IMR-90 (cell line): ENCODE measurements around the gene SEC11C. TPM values are rescaled to one million over a fixed set of nuclear protein-coding genes. Genes with fewer than 3 reads are reported as not detected.

Source experiments
- ATAC-seq: fragments of 200-7000 bp; cut with Tn5 transposase; 2 replicates; pipeline ENCODE4 v1.9.1; 2020; ENCODE audit warnings: low read depth, mild to moderate bottlenecking, moderate library complexity
- BruUV-seq: library from RNA; stranded (reverse); fragments of 400-500 nt; replicated peaks from 2 replicates; lab custom pipeline; 2021; lab: Mats Ljungman, UMichigan
- CTCF ChIA-PET: fragments of 300-600 bp; formaldehyde crosslinking; extraction: SDS; loops from one replicate; lab custom pipeline; 2021; ENCODE audit warnings: antibody characterized with exemption; lab: Yijun Ruan, JAX
- POLR2A ChIA-PET: fragments of 300-600 bp; sonication (Branson Sonifier 250); formaldehyde crosslinking; loops from one replicate; lab custom pipeline; 2022; ENCODE audit warnings: antibody characterized with exemption; ENCODE audit not compliant: unreplicated experiment; lab: Charles Lee
- DNase-seq: peaks from one replicate; pipeline ENCODE4 v3.0.0; 2013
- H2AFZ ChIP-seq: replicated peaks from 2 replicates; pipeline ENCODE3; 2013; ENCODE audit warnings: low read length, mild to moderate bottlenecking; ENCODE audit not compliant: poor library complexity
- H2AK5ac ChIP-seq: 2 replicates; pipeline ENCODE4 v1.6.1; 2013; ENCODE audit warnings: low read depth, low read length, inconsistent platforms
- H2AK9ac ChIP-seq: replicated peaks from 2 replicates; pipeline ENCODE3; 2013; ENCODE audit warnings: mild to moderate bottlenecking, low read depth, low read length, moderate library complexity; ENCODE audit not compliant: poor library complexity
- H2BK120ac ChIP-seq: 2 replicates; pipeline ENCODE4 v1.6.1; 2013; ENCODE audit warnings: low read depth, low read length, inconsistent platforms
- H2BK15ac ChIP-seq: 3 replicates; pipeline ENCODE4 v1.6.1; 2013; ENCODE audit warnings: low read depth, low read length, inconsistent platforms
- H2BK20ac ChIP-seq: 2 replicates; pipeline ENCODE4 v1.6.1; 2013; ENCODE audit warnings: low read depth, mild to moderate bottlenecking, inconsistent platforms, low read length, moderate library complexity
- H2BK5ac ChIP-seq: 2 replicates; pipeline ENCODE4 v1.6.1; 2013; ENCODE audit warnings: mild to moderate bottlenecking, low read depth, low read length, inconsistent platforms; ENCODE audit not compliant: poor library complexity, severe bottlenecking
- H3K14ac ChIP-seq: replicated peaks from 2 replicates; pipeline ENCODE4 v1.6.1; 2013; ENCODE audit warnings: low read depth, low read length, inconsistent platforms
- H3K18ac ChIP-seq: 2 replicates; pipeline ENCODE4 v1.6.1; 2013; ENCODE audit warnings: low read depth, low read length, control low read depth
- H3K23ac ChIP-seq: 2 replicates; pipeline ENCODE4 v1.6.1; 2013; ENCODE audit warnings: low read depth, low read length, inconsistent platforms
- H3K27ac ChIP-seq: 2 replicates; pipeline ENCODE4 v1.5.1; 2013; ENCODE audit warnings: mild to moderate bottlenecking, control low read depth, low read length; ENCODE audit not compliant: insufficient read depth
- H3K27me3 ChIP-seq: 2 replicates; pipeline ENCODE4 v1.6.1; 2013; ENCODE audit warnings: low read length; ENCODE audit not compliant: control insufficient read depth, insufficient read depth
- H3K36me3 ChIP-seq: 2 replicates; pipeline ENCODE4 v1.6.1; 2013; ENCODE audit warnings: low read length, mixed read lengths; ENCODE audit not compliant: control insufficient read depth, insufficient read depth
- H3K4ac ChIP-seq: 2 replicates; pipeline ENCODE4 v1.6.1; 2013; ENCODE audit warnings: low read depth, low read length, inconsistent platforms
- H3K4me1 ChIP-seq: 2 replicates; pipeline ENCODE4 v1.6.1; 2013; ENCODE audit warnings: low read length, mixed read lengths; ENCODE audit not compliant: control insufficient read depth, insufficient read depth
- H3K4me2 ChIP-seq: 2 replicates; pipeline ENCODE4 v1.6.1; 2013; ENCODE audit warnings: low read depth, mild to moderate bottlenecking, control low read depth, low read length, moderate library complexity
- H3K4me3 ChIP-seq: 2 replicates; pipeline ENCODE4 v1.5.1; 2013; ENCODE audit warnings: low read depth, mild to moderate bottlenecking, control low read depth, low read length, moderate library complexity; ENCODE audit not compliant: insufficient read depth
- H3K56ac ChIP-seq: 2 replicates; pipeline ENCODE4 v1.6.1; 2013; ENCODE audit warnings: low read length, inconsistent platforms; ENCODE audit not compliant: insufficient read depth; ENCODE audit errors: extremely low read depth
- H3K79me1 ChIP-seq, 2 experiments: 2 replicates each; pipeline ENCODE4 v1.6.1; 2013; ENCODE audit warnings: low read length in 2 of 2, inconsistent platforms in 1 of 2, low read depth in 1 of 2
- H3K9ac ChIP-seq: 2 replicates; pipeline ENCODE4 v1.6.1; 2013; ENCODE audit warnings: low read depth, low read length, control low read depth
- H3K9me1 ChIP-seq: 2 replicates; pipeline ENCODE4 v1.6.1; 2013; ENCODE audit warnings: low read length, inconsistent platforms; ENCODE audit not compliant: insufficient read depth
- H3K9me3 ChIP-seq: 2 replicates; pipeline ENCODE4 v1.6.1; 2013; ENCODE audit warnings: low read length; ENCODE audit not compliant: control insufficient read depth, insufficient read depth
- H4K20me1 ChIP-seq: 2 replicates; pipeline ENCODE4 v1.6.1; 2013; ENCODE audit warnings: low read length, inconsistent platforms; ENCODE audit not compliant: insufficient read depth
- H4K5ac ChIP-seq: 2 replicates; pipeline ENCODE4 v1.6.1; 2013; ENCODE audit warnings: mild to moderate bottlenecking, low read depth, low read length, control low read depth
- H4K8ac ChIP-seq, 2 experiments: 2 replicates each; pipeline ENCODE4 v1.6.1; 2013; ENCODE audit warnings: low read depth in 2 of 2, low read length in 2 of 2, control low read depth in 1 of 2, inconsistent platforms in 1 of 2
- H4K91ac ChIP-seq: 2 replicates; pipeline ENCODE4 v1.6.1; 2013; ENCODE audit warnings: low read depth, low read length, inconsistent platforms; ENCODE audit not compliant: insufficient read depth
- BHLHE40 ChIP-seq: fragments of 150-350 bp; IDR thresholded peaks from 2 replicates; pipeline ENCODE4 v1.6.1; 2016; ENCODE audit warnings: mild to moderate bottlenecking, low read depth, low read length
- CEBPB ChIP-seq: IDR thresholded peaks from 2 replicates; pipeline ENCODE4 v1.6.1; 2012; ENCODE audit warnings: low read depth, low read length, improper control_type of control experiment
- CHD1 ChIP-seq: IDR thresholded peaks from 2 replicates; pipeline ENCODE4 v1.6.1; 2012; ENCODE audit warnings: low read depth, low read length, improper control_type of control experiment
- CTCF ChIP-seq: conservative IDR thresholded peaks from 2 replicates; pipeline ENCODE4 v1.5.1; 2012; ENCODE audit warnings: mild to moderate bottlenecking, low read depth, low read length, improper control_type of control experiment
- FOS ChIP-seq: fragments of 150-350 bp; IDR thresholded peaks from 2 replicates; pipeline ENCODE4 v1.6.1; 2016; ENCODE audit warnings: low read depth, low read length
- MAFK ChIP-seq: IDR thresholded peaks from 2 replicates; pipeline ENCODE4 v1.6.1; 2012; ENCODE audit warnings: low read depth, low read length, improper control_type of control experiment
- MAZ ChIP-seq: IDR thresholded peaks from 2 replicates; pipeline ENCODE4 v1.6.1; 2012; ENCODE audit warnings: low read depth, mild to moderate bottlenecking, low read length, improper control_type of control experiment, moderate library complexity, borderline replicate concordance
- MXI1 ChIP-seq: IDR thresholded peaks from 2 replicates; pipeline ENCODE4 v1.6.1; 2012; ENCODE audit warnings: low read depth, mild to moderate bottlenecking, low read length, moderate library complexity, borderline replicate concordance
- NFE2L2 ChIP-seq: fragments of 150-350 bp; IDR thresholded peaks from 2 replicates; pipeline ENCODE4 v1.6.1; 2016; ENCODE audit warnings: low read depth, mild to moderate bottlenecking, low read length
- POLR2A ChIP-seq: IDR thresholded peaks from 2 replicates; pipeline ENCODE4 v1.6.1; 2012; ENCODE audit warnings: mild to moderate bottlenecking, low read depth, low read length
- RAD21 ChIP-seq: IDR thresholded peaks from 2 replicates; pipeline ENCODE4 v1.6.1; 2012; ENCODE audit warnings: low read length, improper control_type of control experiment
- RCOR1 ChIP-seq: IDR thresholded peaks from 2 replicates; pipeline ENCODE4 v1.6.1; 2012; ENCODE audit warnings: mild to moderate bottlenecking, low read length, improper control_type of control experiment; ENCODE audit not compliant: insufficient replicate concordance
- RFX5 ChIP-seq: IDR thresholded peaks from 2 replicates; pipeline ENCODE4 v1.8.0; 2012; ENCODE audit warnings: low read depth, mild to moderate bottlenecking, low read length, moderate library complexity
- USF2 ChIP-seq: fragments of 150-350 bp; IDR thresholded peaks from 2 replicates; pipeline ENCODE4 v1.6.1; 2017; ENCODE audit warnings: mild to moderate bottlenecking, antibody characterized with exemption, low read length, low read depth
- WGBS, 2 experiments: methylation state at CpG; one replicate each; pipeline versions ENCODE4 v1.1.5 to v1.1.7; 2013; ENCODE audit warnings: missing lambda C conversion rate in 2 of 2; ENCODE audit not compliant: insufficient read length in 1 of 2; ENCODE audit errors: extremely low coverage in 2 of 2; 5-methylcytosine and 5-hydroxymethylcytosine counted together
- dilution Hi-C: fragments of 300-500 bp; cut with HindIII; formaldehyde crosslinking; loops from one replicate; pipeline ENCODE4 v1.14.3; 2018; ENCODE audit warnings: low sequenced_read_pairs; ENCODE audit not compliant: unreplicated experiment
- in situ Hi-C: fragments of 300-500 bp; cut with MboI; formaldehyde crosslinking; loops from 3 replicates; pipeline ENCODE4 v1.14.3; 2019; ENCODE audit warnings: low sequenced_read_pairs, inconsistent platforms, mixed read lengths
- intact Hi-C: fragments of 100-400 bp; cut with micrococcal nuclease; formaldehyde crosslinking; loops from 2 replicates; pipeline ENCODE4 v1.10.0; 2022
- polyA plus RNA-seq, 3 experiments: library from polyadenylated mRNA; depleted of rRNA; stranded (reverse); fragments of >200 nt; gene quantifications; 2 replicates each; pipeline ENCODE4 v1.2.3, GENCODE V29; 2012; ENCODE audit warnings: low replicate concordance in 1 of 3
- total RNA-seq: library from RNA; depleted of rRNA; stranded (reverse); fragments of >200 nt; gene quantifications from 2 replicates; pipeline ENCODE4 v1.2.3, GENCODE V29; 2012
- TF ChIP-seq, protein P1 (sequence below): fragments of 150-350 bp; IDR thresholded peaks from 2 replicates; pipeline ENCODE4 v1.6.1; 2016; ENCODE audit warnings: low read depth, mild to moderate bottlenecking, low read length, moderate library complexity, borderline replicate concordance

SEC11C gene
- total and polyA plus RNA-seq, 2 of the 4 experiments (the other 2 are of a cell fraction) = 10.6 to 11.9 TPM

DNA sequence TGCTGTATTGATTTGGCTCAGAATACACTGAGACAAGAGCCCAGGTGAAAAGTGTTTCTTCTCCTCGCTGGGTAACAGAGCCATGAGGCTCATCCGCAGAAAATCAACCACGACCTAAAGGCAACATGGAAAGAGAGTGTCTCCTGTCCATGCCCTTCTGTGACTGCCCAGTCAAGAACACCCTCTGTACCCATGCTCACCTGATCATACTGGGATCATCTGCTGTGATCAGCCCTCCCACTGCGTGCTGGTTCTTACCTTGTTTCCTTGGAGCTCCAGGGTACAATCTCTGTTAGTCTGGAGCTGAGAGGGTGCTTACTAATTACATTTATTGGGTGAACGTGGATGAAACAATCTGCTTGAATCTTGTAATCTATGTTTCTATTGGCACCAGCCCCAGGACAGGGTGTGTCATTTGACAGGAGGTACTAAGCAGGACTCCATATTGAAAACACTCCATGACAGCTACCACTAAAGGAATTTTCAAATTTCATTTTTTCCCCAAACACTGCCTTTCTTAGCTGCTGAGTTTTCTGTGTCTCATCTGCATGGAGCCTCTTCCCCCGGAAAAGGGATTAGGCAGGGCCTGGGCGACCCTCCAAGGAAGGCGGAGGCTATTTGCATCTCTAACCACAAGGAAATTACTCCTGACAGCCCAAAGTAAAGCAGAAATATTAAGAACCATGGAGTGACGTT, 40.6 kb downstream of the SEC11C start:
- no peak overlapping the region; the same call in 1 of the 2 replicates for H3K4me2 ChIP-seq
- no peak overlapping the region for H3K14ac ChIP-seq
- no peak overlapping the region for H3K4me3 ChIP-seq
- H3K18ac ChIP-seq = no peak overlapping the region
- no peak overlapping the region for H2BK15ac ChIP-seq
- H3K79me1 ChIP-seq = no peaks in the 10 kb centered on the region
- dilution Hi-C loops = no loop called here
- H3K27me3 ChIP-seq = peaks cover 20% of the 10 kb centered on the region
- ChIA-PET POLR2A (no interaction called here), CTCF (no interaction called here)
- H2BK5ac ChIP-seq = no peak overlapping the region
- H2AFZ ChIP-seq = no peak overlapping the region
- no peak overlapping the region for H2BK120ac ChIP-seq
- ATAC-seq (peak; percentile 72), DNase-seq (peak; percentile 62)
- no peak overlapping the region for H2AK5ac ChIP-seq
- no peaks in the 10 kb centered on the region for H3K9me3 ChIP-seq
- no peak overlapping the region for H2AK9ac ChIP-seq
- H3K9ac ChIP-seq = no peak overlapping the region
- peaks cover 2% of the 10 kb centered on the region; the same call in 1 of the 2 replicates for H3K4me1 ChIP-seq
- TF ChIP-seq BHLHE40 (no peak), RFX5 (no peak), NFE2L2 (no peak), POLR2A (no peak), RAD21 (no peak), USF2 (no peak), CTCF (no peak), FOS (no peak), CHD1 (no peak), RCOR1 (no peak), MAZ (no peak), MAFK (no peak), MXI1 (no peak), CEBPB (no peak)
- TF ChIP-seq, protein P1, sequence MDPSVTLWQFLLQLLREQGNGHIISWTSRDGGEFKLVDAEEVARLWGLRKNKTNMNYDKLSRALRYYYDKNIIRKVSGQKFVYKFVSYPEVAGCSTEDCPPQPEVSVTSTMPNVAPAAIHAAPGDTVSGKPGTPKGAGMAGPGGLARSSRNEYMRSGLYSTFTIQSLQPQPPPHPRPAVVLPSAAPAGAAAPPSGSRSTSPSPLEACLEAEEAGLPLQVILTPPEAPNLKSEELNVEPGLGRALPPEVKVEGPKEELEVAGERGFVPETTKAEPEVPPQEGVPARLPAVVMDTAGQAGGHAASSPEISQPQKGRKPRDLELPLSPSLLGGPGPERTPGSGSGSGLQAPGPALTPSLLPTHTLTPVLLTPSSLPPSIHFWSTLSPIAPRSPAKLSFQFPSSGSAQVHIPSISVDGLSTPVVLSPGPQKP = no peak
- intact Hi-C loops = no loop called here
- H3K27ac ChIP-seq = no peak overlapping the region
- H3K4ac ChIP-seq = no peak overlapping the region
- 73% methylated on average over 3 of the region's 9 CpGs; no CpG with 5 or more reads in 1 of the 2 experiments for WGBS, 2 experiments
- no peaks in the 10 kb centered on the region for H3K9me1 ChIP-seq
- H4K91ac ChIP-seq = no peak overlapping the region
- H3K36me3 ChIP-seq = no peaks in the 10 kb centered on the region
- no peak overlapping the region for H2BK20ac ChIP-seq
- in situ Hi-C loops = no loop called here
- no peak overlapping the region for H3K56ac ChIP-seq
- no TSS peak for BruUV-seq
- no peak overlapping the region for H3K23ac ChIP-seq
- H4K20me1 ChIP-seq = no peaks in the 10 kb centered on the region
- no peak overlapping the region for H4K5ac ChIP-seq
- H4K8ac ChIP-seq = no peak overlapping the region
